HG03439 (cell line): ENCODE data around the gene SNUPN.

Source experiments
- ATAC-seq: cut with Tn5 transposase; IDR thresholded peaks from one replicate; pipeline ENCODE4 v1.9.1; 2021; ENCODE audit warnings: mild to moderate bottlenecking, moderate library complexity; ENCODE audit not compliant: unreplicated experiment

The SNUPN gene

GRCh38 chr15:75625542-75626347, at the start of gene SNUPN:
TSS of gene SNUPN (minus strand) at chr15:75625725. CDS start at chr15:75621051, 4,674 bp downstream.
- ATAC-seq = peak; percentile 75

GRCh38 chr15:75674366-75674765, 48.8 kb upstream of the SNUPN start:
- ATAC-seq = no peak

- ATAC-seq = no peak
Measured at GRCh38 chr15:75673426-75674235, 48.1 kb upstream of the SNUPN start.

- ATAC-seq = no peak
Measured at GRCh38 chr15:75672646-75673425, 47.3 kb upstream of the SNUPN start.

- ATAC-seq = no peak
Measured at GRCh38 chr15:75671730-75672602, 46.4 kb upstream of the SNUPN start.

GRCh38 chr15:75669879-75670212, 44.3 kb upstream of the SNUPN start:
- no peak for ATAC-seq

- ATAC-seq = no peak
Measured at GRCh38 chr15:75669191-75669878, 43.8 kb upstream of the SNUPN start.

GRCh38 chr15:75666823-75667501, 41.4 kb upstream of the SNUPN start:
- ATAC-seq = no peak

GRCh38 chr15:75663931-75664421, 38.5 kb upstream of the SNUPN start:
- ATAC-seq = no peak

- ATAC-seq = no peak
Measured at GRCh38 chr15:75662823-75663519, 37.4 kb upstream of the SNUPN start.

GRCh38 chr15:75661756-75662140, 36.2 kb upstream of the SNUPN start:
- ATAC-seq = no peak

- ATAC-seq = no peak
Measured at GRCh38 chr15:75661100-75661755, 35.7 kb upstream of the SNUPN start.

- no peak for ATAC-seq
Measured at GRCh38 chr15:75659928-75660645, 34.6 kb upstream of the SNUPN start.

- ATAC-seq = no peak
Measured at GRCh38 chr15:75659141-75659771, 33.7 kb upstream of the SNUPN start.

- no peak for ATAC-seq
Measured at GRCh38 chr15:75656813-75657212, 31.3 kb upstream of the SNUPN start.

GRCh38 chr15:75656331-75656730, 30.8 kb upstream of the SNUPN start:
- no peak for ATAC-seq

- no peak for ATAC-seq
Measured at GRCh38 chr15:75655931-75656330, 30.4 kb upstream of the SNUPN start.
